Measurements from ENCODE around the gene NUP62CL. TPM values are rescaled to one million over a fixed set of nuclear protein-coding genes. Genes with fewer than 3 reads are reported as not detected.

Gene NUP62CL
- polyA plus RNA-seq, 2 of the 4 experiments (the other 2 are of a cell fraction): 15.8 to 37.6 TPM

GRCh38 chrX:107123750-107124149 lies 82.5 kb downstream of the NUP62CL start:
- ATAC-seq (no peak), FAIRE-seq (no peak), DNase-seq (ENCODE audit: low read depth in 1 of 2, low spot score in 1 of 2) (no peak)
- Histone ChIP-seq H3K9me3 (no peaks in the 10 kb centered on the region), H3K4me1 (peaks cover 15% of the 10 kb centered on the region; the same call in 2 of the 3 replicates), H3K4me3 (no peak overlapping the region), H3K27ac (no peak overlapping the region), H3K4me2 (0 out of 3 replicates have a peak overlapping the region, but pooled peaks have one; percentile 3)
- TF ChIP-seq GATA3 (IDR thresholded peaks at IDR 0.05; ENCODE audit: borderline replicate concordance): no peak
- TF ChIP-seq TFCP2L1 (CRISPR knock-in tag; IDR thresholded peaks at IDR 0.05): no peak
- TF ChIP-seq EP300 (IDR thresholded peaks at IDR 0.05): no peak
- TF ChIP-seq, protein P1, sequence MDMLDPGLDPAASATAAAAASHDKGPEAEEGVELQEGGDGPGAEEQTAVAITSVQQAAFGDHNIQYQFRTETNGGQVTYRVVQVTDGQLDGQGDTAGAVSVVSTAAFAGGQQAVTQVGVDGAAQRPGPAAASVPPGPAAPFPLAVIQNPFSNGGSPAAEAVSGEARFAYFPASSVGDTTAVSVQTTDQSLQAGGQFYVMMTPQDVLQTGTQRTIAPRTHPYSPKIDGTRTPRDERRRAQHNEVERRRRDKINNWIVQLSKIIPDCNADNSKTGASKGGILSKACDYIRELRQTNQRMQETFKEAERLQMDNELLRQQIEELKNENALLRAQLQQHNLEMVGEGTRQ (IDR thresholded peaks at IDR 0.05): no peak
- TF ChIP-seq SREBF2 (IDR thresholded peaks at IDR 0.05): no peak
- no peak for TF ChIP-seq ZNF302 (CRISPR knock-in tag; IDR thresholded peaks at IDR 0.05)
- TF ChIP-seq CBX2 (IDR thresholded peaks at IDR 0.05; ENCODE audit: borderline replicate concordance, low read depth): no peak
- no peak for TF ChIP-seq RARB (CRISPR knock-in tag; IDR thresholded peaks at IDR 0.05)
- no peak for TF ChIP-seq ZSCAN20 (CRISPR knock-in tag; IDR thresholded peaks at IDR 0.05)
- TF ChIP-seq KDM5A (IDR thresholded peaks at IDR 0.05): no peak
- TF ChIP-seq, protein P2, sequence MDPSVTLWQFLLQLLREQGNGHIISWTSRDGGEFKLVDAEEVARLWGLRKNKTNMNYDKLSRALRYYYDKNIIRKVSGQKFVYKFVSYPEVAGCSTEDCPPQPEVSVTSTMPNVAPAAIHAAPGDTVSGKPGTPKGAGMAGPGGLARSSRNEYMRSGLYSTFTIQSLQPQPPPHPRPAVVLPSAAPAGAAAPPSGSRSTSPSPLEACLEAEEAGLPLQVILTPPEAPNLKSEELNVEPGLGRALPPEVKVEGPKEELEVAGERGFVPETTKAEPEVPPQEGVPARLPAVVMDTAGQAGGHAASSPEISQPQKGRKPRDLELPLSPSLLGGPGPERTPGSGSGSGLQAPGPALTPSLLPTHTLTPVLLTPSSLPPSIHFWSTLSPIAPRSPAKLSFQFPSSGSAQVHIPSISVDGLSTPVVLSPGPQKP (IDR thresholded peaks at IDR 0.05; ENCODE audit: low read depth, low read length): no peak
- ChIA-PET POLR2A (no interaction called here), CTCF (no interaction called here)

DNA sequence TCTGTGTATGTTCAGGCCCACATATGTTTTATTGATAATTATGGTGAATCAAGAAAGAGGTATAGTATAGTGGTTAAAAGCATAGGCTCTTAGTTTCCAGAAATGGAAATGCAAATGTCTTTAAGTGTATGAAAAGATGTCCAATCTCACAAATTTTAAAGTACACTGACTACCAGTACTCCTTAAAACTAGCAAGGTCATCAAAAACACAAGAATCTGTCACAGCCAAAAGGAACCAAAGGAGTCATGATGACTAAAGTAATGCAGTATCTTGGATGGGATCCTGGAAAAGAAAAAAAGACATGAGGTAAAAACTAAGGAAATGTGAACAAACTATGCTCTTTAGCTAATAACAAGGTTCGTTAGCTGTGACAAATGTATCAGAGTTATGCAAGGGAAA lies 87.0 kb downstream of the NUP62CL start:
- DNase-seq (ENCODE audit: low read depth in 1 of 2, low spot score in 1 of 2): no peak
- Histone ChIP-seq H3K4me2 (peak overlapping the region; percentile 78), H3K27ac (peak overlapping the region in 1 of 2 experiments; percentile 51; a peak in 1 of 6 replicates), H3K4me3 (no peak overlapping the region; the same call in 2 of the 3 replicates), H3K9me3 (no peaks in the 10 kb centered on the region), H3K4me1 (peaks cover 21% of the 10 kb centered on the region; the same call in 2 of the 3 replicates)
- FAIRE-seq: no peak
- no peak for ATAC-seq
- CTCF ChIA-PET: no interaction called here
- POLR2A ChIA-PET: no interaction called here
- TF ChIP-seq JUN (IDR thresholded peaks at IDR 0.05) (no peak), MAFK (IDR thresholded peaks at IDR 0.05; ENCODE audit: partially characterized antibody) (peak; percentile 86), POLR2A (IDR thresholded peaks at IDR 0.05; ENCODE audit: low read length) (no peak), CHD2 (IDR thresholded peaks at IDR 0.05; ENCODE audit: low read length, partially characterized antibody) (no peak), HOXB13 (CRISPR knock-in tag; IDR thresholded peaks at IDR 0.05; ENCODE audit: low read depth) (no peak), EHMT2 (IDR thresholded peaks at IDR 0.05; ENCODE audit: low read depth) (no peak)
- TF ChIP-seq, protein P3, sequence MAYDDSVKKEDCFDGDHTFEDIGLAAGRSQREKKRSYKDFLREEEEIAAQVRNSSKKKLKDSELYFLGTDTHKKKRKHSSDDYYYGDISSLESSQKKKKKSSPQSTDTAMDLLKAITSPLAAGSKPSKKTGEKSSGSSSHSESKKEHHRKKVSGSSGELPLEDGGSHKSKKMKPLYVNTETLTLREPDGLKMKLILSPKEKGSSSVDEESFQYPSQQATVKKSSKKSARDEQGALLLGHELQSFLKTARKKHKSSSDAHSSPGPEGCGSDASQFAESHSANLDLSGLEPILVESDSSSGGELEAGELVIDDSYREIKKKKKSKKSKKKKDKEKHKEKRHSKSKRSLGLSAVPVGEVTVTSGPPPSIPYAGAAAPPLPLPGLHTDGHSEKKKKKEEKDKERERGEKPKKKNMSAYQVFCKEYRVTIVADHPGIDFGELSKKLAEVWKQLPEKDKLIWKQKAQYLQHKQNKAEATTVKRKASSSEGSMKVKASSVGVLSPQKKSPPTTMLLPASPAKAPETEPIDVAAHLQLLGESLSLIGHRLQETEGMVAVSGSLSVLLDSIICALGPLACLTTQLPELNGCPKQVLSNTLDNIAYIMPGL (CRISPR knock-in tag; IDR thresholded peaks at IDR 0.05; ENCODE audit: borderline replicate concordance): no peak
- TF ChIP-seq, protein P4, sequence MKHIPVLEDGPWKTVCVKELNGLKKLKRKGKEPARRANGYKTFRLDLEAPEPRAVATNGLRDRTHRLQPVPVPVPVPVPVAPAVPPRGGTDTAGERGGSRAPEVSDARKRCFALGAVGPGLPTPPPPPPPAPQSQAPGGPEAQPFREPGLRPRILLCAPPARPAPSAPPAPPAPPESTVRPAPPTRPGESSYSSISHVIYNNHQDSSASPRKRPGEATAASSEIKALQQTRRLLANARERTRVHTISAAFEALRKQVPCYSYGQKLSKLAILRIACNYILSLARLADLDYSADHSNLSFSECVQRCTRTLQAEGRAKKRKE (CRISPR knock-in tag; IDR thresholded peaks at IDR 0.05; ENCODE audit: low read depth): no peak
- WGBS (ENCODE audit: missing lambda C conversion rate): 94% methylated on average over 1 of the region's 1 CpG
